ENCODE data around the gene S1PR4.

The S1PR4 gene

GRCh38 chr19:3133793-3134116, 44.8 kb upstream of the S1PR4 start:
- H3K4me1 ChIP-seq, result no peaks in the 10 kb centered on the region
- no peaks in the 10 kb centered on the region for H3K79me2 ChIP-seq
- H3K4me3 ChIP-seq (ENCODE audit: low read depth, low read length), result no peak overlapping the region
- TF ChIP-seq, protein P1, sequence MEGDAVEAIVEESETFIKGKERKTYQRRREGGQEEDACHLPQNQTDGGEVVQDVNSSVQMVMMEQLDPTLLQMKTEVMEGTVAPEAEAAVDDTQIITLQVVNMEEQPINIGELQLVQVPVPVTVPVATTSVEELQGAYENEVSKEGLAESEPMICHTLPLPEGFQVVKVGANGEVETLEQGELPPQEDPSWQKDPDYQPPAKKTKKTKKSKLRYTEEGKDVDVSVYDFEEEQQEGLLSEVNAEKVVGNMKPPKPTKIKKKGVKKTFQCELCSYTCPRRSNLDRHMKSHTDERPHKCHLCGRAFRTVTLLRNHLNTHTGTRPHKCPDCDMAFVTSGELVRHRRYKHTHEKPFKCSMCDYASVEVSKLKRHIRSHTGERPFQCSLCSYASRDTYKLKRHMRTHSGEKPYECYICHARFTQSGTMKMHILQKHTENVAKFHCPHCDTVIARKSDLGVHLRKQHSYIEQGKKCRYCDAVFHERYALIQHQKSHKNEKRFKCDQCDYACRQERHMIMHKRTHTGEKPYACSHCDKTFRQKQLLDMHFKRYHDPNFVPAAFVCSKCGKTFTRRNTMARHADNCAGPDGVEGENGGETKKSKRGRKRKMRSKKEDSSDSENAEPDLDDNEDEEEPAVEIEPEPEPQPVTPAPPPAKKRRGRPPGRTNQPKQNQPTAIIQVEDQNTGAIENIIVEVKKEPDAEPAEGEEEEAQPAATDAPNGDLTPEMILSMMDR (IDR thresholded peaks at IDR 0.05), result no peak
- no peak overlapping the region for H3K27ac ChIP-seq
- no peak overlapping the region for H3K4me2 ChIP-seq (ENCODE audit: low read length)
- no peaks in the 10 kb centered on the region for H3K9me3 ChIP-seq (ENCODE audit: control insufficient read depth, low read length)
- H3K27me3 ChIP-seq (ENCODE audit: control insufficient read depth, insufficient read depth, low read length), result no peaks in the 10 kb centered on the region
- no peaks in the 10 kb centered on the region for H3K36me3 ChIP-seq (ENCODE audit: control insufficient read depth, insufficient read depth, low read length)
- H3K9ac ChIP-seq, result no peak overlapping the region
- H2AFZ ChIP-seq, result peak overlapping the region; percentile 67

DNA sequence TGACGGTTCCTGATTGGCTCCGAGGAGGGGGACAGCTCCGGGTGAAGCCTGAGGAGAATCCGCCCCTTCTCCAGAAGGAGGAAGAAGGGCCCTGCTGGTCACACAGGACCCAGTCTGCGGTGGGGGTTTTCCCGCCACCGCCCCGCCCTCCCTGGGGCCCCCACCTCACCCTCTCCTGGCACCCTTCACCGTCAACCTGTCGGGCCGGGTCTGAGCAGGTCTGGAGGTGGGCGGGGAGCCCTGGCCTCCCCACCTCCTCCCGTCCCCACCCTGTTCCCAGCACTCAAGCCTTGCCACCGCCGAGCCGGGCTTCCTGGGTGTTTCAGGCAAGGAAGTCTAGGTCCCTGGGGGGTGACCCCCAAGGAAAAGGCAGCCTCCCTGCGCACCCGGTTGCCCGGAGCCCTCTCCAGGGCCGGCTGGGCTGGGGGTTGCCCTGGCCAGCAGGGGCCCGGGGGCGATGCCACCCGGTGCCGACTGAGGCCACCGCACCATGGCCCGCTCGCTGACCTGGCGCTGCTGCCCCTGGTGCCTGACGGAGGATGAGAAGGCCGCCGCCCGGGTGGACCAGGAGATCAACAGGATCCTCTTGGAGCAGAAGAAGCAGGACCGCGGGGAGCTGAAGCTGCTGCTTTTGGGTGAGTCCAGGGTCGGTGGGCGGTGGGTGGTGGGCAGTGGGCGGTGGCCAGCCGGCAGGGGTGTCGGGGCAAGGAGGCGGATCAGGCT, 42.4 kb upstream of the S1PR4 start, which contains the start of gene GNA15:
TSS of gene GNA15 (plus strand) at position 73 of the 723 bp plus-strand sequence. CDS start at position 491, 418 bp downstream.
- Histone ChIP-seq H3K9ac (no peak within 1 kb of the TSS), H3K4me3 (ENCODE audit: low read depth, low read length) (no peak within 1 kb of the TSS), H3K4me1 (no peaks in the 10 kb centered on the region), H3K36me3 (ENCODE audit: control insufficient read depth, insufficient read depth, low read length) (no peaks in the 10 kb centered on the region), H2AFZ (no peak within 1 kb of the TSS), H3K79me2 (no peaks in the 10 kb centered on the region), H3K9me3 (ENCODE audit: control insufficient read depth, low read length) (no peaks in the 10 kb centered on the region), H3K27me3 (ENCODE audit: control insufficient read depth, insufficient read depth, low read length) (no peaks in the 10 kb centered on the region), H3K27ac (no peak within 1 kb of the TSS), H3K4me2 (ENCODE audit: low read length) (no peak within 1 kb of the TSS)
- TF ChIP-seq, protein P1 (IDR thresholded peaks at IDR 0.05), result no peak

- H3K4me3 ChIP-seq (ENCODE audit: low read depth, low read length), result no peak overlapping the region
- no peaks in the 10 kb centered on the region for H3K27me3 ChIP-seq (ENCODE audit: control insufficient read depth, insufficient read depth, low read length)
- H3K36me3 ChIP-seq (ENCODE audit: control insufficient read depth, insufficient read depth, low read length), result no peaks in the 10 kb centered on the region
- TF ChIP-seq, protein P1 (IDR thresholded peaks at IDR 0.05), result no peak
- H3K4me1 ChIP-seq, result no peaks in the 10 kb centered on the region
- no peak overlapping the region for H3K4me2 ChIP-seq (ENCODE audit: low read length)
- H3K27ac ChIP-seq, result no peak overlapping the region
- no peak overlapping the region for H3K9ac ChIP-seq
- no peaks in the 10 kb centered on the region for H3K9me3 ChIP-seq (ENCODE audit: control insufficient read depth, low read length)
- H2AFZ ChIP-seq, result no peak overlapping the region
- H3K79me2 ChIP-seq, result no peaks in the 10 kb centered on the region
Measured at GRCh38 chr19:3136684-3137055, 41.9 kb upstream of the S1PR4 start.

DNA sequence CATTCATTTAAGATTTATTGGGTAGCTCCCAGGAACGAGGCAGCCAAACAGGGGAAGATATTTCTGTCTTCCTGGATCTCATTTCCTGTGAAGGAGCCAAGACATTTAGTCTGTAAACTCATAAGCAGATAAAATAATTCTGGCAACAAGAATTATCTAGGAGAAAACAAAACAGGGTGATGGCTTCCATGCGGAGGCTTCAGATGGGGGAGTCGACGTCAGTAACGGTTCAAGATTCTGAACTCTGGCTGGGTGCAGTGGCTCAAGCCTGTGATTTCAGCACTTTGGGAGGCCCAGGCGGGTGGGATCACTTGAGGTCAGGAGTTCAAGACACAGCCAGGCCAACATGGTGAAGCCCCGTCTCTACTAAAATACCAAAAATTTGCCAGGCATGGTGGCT, 41.5 kb upstream of the S1PR4 start:
- Histone ChIP-seq H3K4me3 (ENCODE audit: low read depth, low read length) (no peak overlapping the region), H3K4me1 (no peaks in the 10 kb centered on the region), H3K9me3 (ENCODE audit: control insufficient read depth, low read length) (no peaks in the 10 kb centered on the region), H3K27ac (peak overlapping the region; percentile 11), H3K36me3 (ENCODE audit: control insufficient read depth, insufficient read depth, low read length) (no peaks in the 10 kb centered on the region), H3K79me2 (no peaks in the 10 kb centered on the region), H3K9ac (no peak overlapping the region), H2AFZ (no peak overlapping the region), H3K4me2 (ENCODE audit: low read length) (no peak overlapping the region), H3K27me3 (ENCODE audit: control insufficient read depth, insufficient read depth, low read length) (no peaks in the 10 kb centered on the region)
- TF ChIP-seq, protein P1 (IDR thresholded peaks at IDR 0.05), result no peak

DNA sequence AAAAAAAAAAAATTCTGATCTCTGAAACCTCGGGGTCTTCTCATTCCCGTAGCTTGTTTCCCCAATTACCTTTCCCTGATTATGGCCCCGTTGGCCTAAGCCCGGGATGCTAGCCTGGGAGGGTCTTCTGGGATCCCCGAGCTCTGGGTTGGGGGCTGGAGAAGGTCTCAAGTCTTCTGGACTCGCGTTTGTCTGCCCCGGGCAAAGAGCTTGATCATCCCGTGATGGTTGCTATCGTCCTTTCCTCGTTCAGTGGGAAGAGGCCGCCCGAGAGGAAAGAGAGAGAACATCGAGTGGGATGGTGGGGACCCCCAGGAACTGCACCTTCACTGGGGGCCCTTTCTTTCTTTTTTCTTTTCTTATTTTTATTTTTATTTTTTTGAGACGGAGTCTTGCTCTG, 40.3 kb upstream of the S1PR4 start:
- Histone ChIP-seq H3K4me3 (ENCODE audit: low read depth, low read length) (no peak overlapping the region), H3K4me2 (ENCODE audit: low read length) (no peak overlapping the region), H3K79me2 (no peaks in the 10 kb centered on the region), H3K27ac (no peak overlapping the region), H3K4me1 (no peaks in the 10 kb centered on the region), H3K9me3 (ENCODE audit: control insufficient read depth, low read length) (no peaks in the 10 kb centered on the region), H2AFZ (no peak overlapping the region), H3K27me3 (ENCODE audit: control insufficient read depth, insufficient read depth, low read length) (no peaks in the 10 kb centered on the region), H3K36me3 (ENCODE audit: control insufficient read depth, insufficient read depth, low read length) (no peaks in the 10 kb centered on the region), H3K9ac (no peak overlapping the region)
- TF ChIP-seq, protein P1 (IDR thresholded peaks at IDR 0.05), result no peak

All from parathyroid adenoma (tissue), 2 donors.